Gastroesophageal sphincter (tissue), 3 donors: ENCODE results near the gene FHIT.

ENCODE experiments used
- POLR2AphosphoS5 ChIP-seq: sonication (generic); formaldehyde crosslinking; IDR thresholded peaks from one replicate; pipeline ENCODE4 v1.6.1; 2017; ENCODE audit warnings: antibody characterized with exemption
- TF ChIP-seq, protein P1 (sequence below), 4 experiments: fragments of 200-600 bp in 2 of 4; fragments of 450-650 bp in 2 of 4; sonication (generic) in 1 of 4; IDR thresholded peaks; one replicate each; pipeline ENCODE4 v1.5.1; 2017 to 2019; ENCODE audit warnings: antibody characterized with exemption in 4 of 4, mild to moderate bottlenecking in 2 of 4, moderate library complexity in 2 of 4

GRCh38 chr3:60571511-60571910, 679.7 kb downstream of the FHIT start:
- TF ChIP-seq, protein P1, sequence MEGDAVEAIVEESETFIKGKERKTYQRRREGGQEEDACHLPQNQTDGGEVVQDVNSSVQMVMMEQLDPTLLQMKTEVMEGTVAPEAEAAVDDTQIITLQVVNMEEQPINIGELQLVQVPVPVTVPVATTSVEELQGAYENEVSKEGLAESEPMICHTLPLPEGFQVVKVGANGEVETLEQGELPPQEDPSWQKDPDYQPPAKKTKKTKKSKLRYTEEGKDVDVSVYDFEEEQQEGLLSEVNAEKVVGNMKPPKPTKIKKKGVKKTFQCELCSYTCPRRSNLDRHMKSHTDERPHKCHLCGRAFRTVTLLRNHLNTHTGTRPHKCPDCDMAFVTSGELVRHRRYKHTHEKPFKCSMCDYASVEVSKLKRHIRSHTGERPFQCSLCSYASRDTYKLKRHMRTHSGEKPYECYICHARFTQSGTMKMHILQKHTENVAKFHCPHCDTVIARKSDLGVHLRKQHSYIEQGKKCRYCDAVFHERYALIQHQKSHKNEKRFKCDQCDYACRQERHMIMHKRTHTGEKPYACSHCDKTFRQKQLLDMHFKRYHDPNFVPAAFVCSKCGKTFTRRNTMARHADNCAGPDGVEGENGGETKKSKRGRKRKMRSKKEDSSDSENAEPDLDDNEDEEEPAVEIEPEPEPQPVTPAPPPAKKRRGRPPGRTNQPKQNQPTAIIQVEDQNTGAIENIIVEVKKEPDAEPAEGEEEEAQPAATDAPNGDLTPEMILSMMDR (IDR thresholded peaks at IDR 0.05): no peak
- TF ChIP-seq POLR2AphosphoS5: no peak
